Measurements from ENCODE around the gene ING5. TPM values are rescaled to one million over a fixed set of nuclear protein-coding genes. Genes with fewer than 3 reads are reported as not detected.

ING5 gene
- total RNA-seq, 6 experiments from 2014 or later, result 18.7 to 20.0 (median 19.5) TPM

DNA sequence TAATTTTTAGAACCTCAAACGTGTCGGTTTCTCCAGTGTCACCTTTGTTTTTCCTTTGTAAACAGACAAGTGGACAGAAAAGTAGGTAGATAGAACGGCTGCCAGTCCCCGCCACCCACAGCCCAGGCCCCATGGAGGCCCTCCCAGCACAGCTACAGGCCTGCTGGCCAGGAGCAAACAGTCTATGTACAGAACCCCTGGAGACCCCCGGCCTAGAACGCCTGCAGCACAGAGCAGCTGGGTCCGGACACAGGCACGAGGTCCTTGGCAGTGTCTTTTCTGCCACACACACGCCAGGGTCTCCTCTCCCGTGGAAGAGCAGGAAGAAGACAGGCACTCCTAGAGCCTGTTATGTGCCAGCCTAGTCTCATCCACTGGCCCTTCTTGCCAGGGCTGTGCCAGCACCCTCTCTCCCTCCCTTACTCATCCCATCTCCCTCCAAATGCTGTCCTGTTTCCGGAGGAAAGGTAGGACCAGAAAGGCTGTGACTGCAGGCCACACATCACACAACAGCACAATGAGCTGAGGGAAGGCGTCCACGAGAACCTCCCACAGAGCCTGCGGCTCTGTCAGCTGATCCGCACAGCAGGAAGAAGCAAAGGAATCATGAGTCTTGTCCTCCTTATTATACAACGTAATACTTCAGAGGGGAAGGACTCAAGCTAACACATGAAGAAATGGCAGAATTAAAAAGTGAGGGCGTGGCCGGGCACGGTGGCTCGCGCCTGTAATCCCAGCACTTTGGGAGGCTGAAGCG is 22.9 kb upstream of the ING5 start:
- no peak for DNase-seq
- Mint-ChIP-seq H3K36me3 (ENCODE audit: low read depth) (peaks cover 23% of the 10 kb centered on the region), H3K4me1 (ENCODE audit: low read depth) (peaks cover 25% of the 10 kb centered on the region), H3K4me3 (no peak overlapping the region), H3K9me3 (no peaks in the 10 kb centered on the region), H3K27ac (peak overlapping the region; percentile 68), H3K27me3 (ENCODE audit: insufficient read depth) (peaks cover 2% of the 10 kb centered on the region; the same call in 1 of the 2 replicates)
- TF ChIP-seq, protein P1, sequence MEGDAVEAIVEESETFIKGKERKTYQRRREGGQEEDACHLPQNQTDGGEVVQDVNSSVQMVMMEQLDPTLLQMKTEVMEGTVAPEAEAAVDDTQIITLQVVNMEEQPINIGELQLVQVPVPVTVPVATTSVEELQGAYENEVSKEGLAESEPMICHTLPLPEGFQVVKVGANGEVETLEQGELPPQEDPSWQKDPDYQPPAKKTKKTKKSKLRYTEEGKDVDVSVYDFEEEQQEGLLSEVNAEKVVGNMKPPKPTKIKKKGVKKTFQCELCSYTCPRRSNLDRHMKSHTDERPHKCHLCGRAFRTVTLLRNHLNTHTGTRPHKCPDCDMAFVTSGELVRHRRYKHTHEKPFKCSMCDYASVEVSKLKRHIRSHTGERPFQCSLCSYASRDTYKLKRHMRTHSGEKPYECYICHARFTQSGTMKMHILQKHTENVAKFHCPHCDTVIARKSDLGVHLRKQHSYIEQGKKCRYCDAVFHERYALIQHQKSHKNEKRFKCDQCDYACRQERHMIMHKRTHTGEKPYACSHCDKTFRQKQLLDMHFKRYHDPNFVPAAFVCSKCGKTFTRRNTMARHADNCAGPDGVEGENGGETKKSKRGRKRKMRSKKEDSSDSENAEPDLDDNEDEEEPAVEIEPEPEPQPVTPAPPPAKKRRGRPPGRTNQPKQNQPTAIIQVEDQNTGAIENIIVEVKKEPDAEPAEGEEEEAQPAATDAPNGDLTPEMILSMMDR (IDR thresholded peaks at IDR 0.05), result no peak

DNA sequence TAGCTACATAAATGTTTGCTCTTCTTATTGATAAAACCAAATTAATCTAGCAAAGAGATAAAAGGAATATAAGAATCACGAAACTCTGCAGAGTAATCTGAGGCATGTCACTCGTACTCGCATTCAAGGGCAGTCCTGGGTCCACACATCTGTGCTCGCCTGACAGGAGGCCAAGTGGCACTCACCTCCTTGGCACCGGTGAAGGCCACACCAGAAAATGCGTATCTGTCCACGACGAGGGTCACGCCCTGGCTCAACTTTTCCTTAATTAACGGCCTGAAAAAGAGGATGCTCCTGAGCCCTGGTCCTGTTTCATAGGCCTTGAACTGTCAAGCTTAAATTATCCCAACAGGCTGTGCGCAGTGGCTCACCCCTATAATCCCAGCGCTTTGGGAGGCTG is 21.8 kb upstream of the ING5 start:
- Mint-ChIP-seq H3K27ac (peak overlapping the region; percentile 95), H3K9me3 (no peaks in the 10 kb centered on the region), H3K4me1 (ENCODE audit: low read depth) (peaks cover 34% of the 10 kb centered on the region), H3K36me3 (ENCODE audit: low read depth) (peaks cover 31% of the 10 kb centered on the region), H3K4me3 (no peak overlapping the region), H3K27me3 (ENCODE audit: insufficient read depth) (peaks cover 2% of the 10 kb centered on the region; the same call in 1 of the 2 replicates)
- no peak for DNase-seq
- TF ChIP-seq, protein P1 (IDR thresholded peaks at IDR 0.05), result no peak

DNA sequence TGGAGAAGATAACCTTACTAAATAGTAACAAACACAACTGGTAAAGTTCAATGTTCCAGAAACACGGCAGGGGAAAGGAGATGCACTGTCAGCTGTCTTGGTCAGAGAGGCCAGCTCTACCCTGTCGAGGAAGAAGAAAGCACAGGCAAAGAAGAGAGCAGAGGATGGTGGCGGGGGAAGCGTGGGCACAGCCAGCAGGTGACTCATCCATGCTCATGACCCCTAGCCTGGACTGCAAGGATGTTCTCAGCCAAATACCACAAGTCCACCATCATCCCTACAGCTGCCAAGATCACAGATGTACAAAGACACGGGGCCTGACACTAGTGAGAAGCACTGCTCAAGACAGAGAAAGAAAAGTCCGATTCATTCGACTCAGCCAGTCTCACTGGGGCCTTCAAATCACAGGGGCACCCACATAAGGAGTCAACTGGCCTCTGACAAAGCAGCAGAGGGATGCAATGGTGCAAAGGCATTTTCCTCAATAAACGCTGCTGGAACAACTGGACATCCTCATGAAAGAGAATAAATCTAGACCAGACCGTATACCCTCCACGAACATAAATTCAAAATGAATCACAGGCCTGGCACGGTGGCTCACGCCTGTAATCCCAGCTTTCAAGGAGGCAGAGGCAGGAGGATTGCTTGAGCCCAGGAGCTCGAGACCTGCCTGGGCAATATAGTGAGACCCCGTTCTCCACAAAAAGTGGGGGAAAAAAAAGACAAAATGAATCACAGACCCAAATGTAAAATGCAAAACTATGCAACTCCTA is 20.8 kb upstream of the ING5 start:
- peaks cover 41% of the 10 kb centered on the region for H3K4me1 Mint-ChIP-seq (ENCODE audit: low read depth)
- H3K36me3 Mint-ChIP-seq (ENCODE audit: low read depth), result peaks cover 37% of the 10 kb centered on the region
- DNase-seq, result peak; percentile 97
- H3K27ac Mint-ChIP-seq, result peak overlapping the region; percentile 95
- TF ChIP-seq, protein P1 (IDR thresholded peaks at IDR 0.05), result no peak
- H3K9me3 Mint-ChIP-seq, result no peaks in the 10 kb centered on the region
- H3K27me3 Mint-ChIP-seq (ENCODE audit: insufficient read depth), result peaks cover 2% of the 10 kb centered on the region; the same call in 1 of the 2 replicates
- peak overlapping the region; percentile 73 for H3K4me3 Mint-ChIP-seq

DNA sequence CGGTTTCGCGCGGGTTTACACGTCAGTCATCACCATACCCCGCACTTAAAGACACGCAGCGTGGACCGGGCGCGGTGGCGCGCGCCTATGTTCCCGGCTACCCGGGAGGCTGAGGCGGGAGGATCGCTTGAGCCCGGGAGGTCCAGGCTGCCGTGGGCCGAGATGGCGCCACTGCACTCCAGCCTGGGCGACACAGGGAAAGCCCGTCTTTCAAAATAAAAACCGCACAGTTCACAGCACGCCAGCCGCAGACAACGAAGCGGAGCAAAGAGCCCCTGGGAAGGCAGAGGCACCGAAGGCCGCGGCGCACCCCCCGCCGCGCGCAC is 15.6 kb upstream of the ING5 start:
- TF ChIP-seq, protein P1 (IDR thresholded peaks at IDR 0.05), result no peak
- DNase-seq, result no peak
- Mint-ChIP-seq H3K27me3 (ENCODE audit: insufficient read depth) (no peaks in the 10 kb centered on the region; the same call in 1 of the 2 replicates), H3K36me3 (ENCODE audit: low read depth) (peaks cover 38% of the 10 kb centered on the region), H3K9me3 (no peaks in the 10 kb centered on the region), H3K4me1 (ENCODE audit: low read depth) (peaks cover 27% of the 10 kb centered on the region), H3K27ac (peak overlapping the region; percentile 76), H3K4me3 (peak overlapping the region; percentile 92)

DNA sequence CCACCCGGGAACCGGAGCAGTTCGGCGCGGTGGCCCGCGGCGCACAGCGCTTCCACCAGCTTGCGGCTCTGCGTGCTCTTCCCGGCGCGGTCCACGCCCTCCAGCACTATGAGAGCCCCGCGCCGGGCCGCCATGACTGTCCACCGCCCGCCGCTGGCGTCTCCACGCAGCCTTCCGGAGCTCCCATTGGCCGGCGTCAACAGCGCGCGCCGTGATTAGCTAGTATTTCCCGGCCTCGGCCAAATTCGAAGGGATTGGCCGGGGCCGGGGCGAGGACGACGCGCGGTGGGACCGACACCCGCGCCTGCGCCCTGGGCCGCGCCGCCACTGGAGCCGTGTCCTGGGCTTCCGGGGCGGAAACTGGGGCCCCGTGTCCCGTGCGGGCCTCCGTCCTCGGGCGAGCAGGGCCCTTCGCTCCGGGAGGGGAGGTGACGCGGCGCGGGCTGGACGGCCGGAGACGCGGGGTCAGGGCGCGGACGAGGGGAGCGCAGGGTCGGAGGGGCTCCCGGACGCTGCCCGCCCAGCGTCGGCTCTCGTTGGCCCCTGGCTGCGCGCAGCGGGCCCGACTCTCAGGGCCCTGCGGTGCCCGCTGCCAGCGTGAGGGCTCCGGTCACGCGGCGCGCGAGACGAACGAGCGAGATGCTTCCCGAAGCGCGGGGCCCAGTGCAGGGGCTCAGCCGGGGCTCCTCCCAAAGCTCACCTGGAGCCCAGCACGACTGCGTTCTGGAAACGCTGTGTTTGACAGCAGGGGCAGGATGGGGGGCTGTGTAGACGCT is 15.0 kb upstream of the ING5 start, which contains the start of gene DTYMK:
Gene DTYMK (minus strand): TSS at position 166 of the 776 bp plus-strand sequence. CDS start 32 bp downstream, at position 134.
- H3K36me3 Mint-ChIP-seq (ENCODE audit: low read depth), result peaks cover 33% of the 10 kb centered on the region
- peak within 1 kb of the TSS; percentile 92 for H3K4me3 Mint-ChIP-seq
- peak; percentile 95 for DNase-seq
- H3K9me3 Mint-ChIP-seq, result no peaks in the 10 kb centered on the region
- TF ChIP-seq, protein P1 (IDR thresholded peaks at IDR 0.05), result no peak
- H3K27ac Mint-ChIP-seq, result peak within 1 kb of the TSS; percentile 95
- H3K4me1 Mint-ChIP-seq (ENCODE audit: low read depth), result peaks cover 22% of the 10 kb centered on the region
- H3K27me3 Mint-ChIP-seq (ENCODE audit: insufficient read depth), result no peaks in the 10 kb centered on the region; the same call in 1 of the 2 replicates
